HG03060 (cell line): Measurements from ENCODE around the gene SREBF2.

Experiments
- ATAC-seq: cut with Tn5 transposase; IDR thresholded peaks from one replicate; pipeline ENCODE4 v1.9.1; 2021; ENCODE audit warnings: low read depth, moderate number of reproducible peaks; ENCODE audit not compliant: unreplicated experiment

SREBF2 gene

DNA sequence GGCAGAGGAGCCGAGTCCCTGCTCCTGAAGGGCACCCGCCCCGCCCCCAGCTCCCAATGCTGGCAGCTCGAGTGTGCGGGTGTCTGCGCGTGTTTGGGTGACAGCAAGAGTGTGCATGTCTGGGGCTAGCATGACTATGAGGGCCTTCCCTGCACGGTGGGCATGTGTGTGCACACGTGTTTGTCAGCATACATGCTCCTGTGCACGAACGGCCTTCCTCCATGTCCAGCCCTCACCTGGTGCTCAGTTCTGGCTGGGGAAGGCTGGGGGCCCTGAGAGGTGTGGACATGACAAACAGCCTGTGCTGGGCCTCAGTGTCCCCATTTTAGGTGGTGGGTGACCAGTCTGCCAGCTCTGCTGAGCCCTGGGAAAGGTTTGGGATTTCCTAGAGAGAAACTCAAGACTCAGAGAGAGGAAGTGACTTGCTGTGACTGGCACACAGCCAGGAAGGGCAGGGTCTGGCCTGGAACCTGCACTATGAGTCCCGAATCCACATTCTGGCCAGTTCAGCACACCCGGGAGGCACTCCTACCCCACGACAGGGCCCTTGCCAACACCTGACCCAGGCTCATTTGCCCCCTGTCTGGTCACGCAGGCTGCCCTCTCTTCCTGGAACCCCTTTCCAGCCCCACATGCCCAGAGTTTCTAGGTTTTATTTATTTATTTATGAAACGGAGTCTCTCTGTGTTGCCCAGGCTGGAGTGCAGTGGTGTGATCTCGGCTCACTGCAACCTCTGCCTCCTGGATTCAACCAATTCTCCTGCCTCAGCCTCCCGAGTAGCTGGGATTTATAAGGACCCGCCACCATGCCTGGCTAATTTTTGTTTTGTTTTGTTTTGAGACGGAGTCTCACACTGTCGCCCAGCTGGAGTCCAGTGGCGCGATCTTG lies 85.2 kb downstream of the SREBF2 start:
- ATAC-seq, result no peak

DNA sequence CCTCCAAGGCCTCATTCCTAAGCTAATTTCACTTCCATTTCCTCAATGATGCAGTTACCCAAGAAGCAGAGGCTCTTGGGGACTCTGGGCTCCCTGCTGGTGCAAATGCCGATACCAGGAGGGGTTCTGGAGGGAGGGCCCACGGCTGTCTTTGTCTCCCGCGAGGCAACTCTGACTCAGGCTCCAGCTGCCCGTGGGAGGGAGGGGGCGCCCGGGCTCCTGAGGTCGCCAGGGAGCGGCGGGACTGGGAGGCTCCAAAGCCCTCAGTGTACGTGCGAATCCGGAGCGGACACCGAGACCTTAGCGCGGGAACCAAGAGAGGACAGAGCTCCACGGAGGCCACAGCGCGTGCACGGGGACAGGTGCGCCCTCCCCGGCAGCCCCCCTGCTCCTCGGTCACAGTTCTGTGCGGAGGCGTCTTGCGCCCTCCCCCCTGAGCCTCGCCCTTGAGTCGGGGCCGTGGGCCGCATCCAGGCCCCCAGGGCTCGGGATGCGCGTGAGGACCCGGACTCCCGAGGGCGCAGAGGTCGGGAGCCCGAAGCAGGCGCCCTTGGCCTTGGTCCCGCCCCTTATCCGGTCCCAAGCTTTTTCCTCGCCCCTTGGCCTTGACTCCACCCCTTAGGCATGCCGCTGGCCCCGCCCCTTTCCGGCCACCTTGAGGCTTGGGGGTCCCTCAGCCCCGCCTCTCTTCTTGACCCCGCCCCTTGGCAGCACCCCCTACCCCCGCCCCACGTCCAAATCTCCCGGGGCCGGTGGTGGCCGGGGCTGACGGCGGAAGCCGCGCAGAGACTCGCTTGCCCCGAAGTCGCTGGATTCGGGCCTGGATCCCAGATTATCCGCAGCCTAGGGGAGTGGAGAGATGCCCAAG lies 86.7 kb downstream of the SREBF2 start:
- ATAC-seq, result no peak

DNA sequence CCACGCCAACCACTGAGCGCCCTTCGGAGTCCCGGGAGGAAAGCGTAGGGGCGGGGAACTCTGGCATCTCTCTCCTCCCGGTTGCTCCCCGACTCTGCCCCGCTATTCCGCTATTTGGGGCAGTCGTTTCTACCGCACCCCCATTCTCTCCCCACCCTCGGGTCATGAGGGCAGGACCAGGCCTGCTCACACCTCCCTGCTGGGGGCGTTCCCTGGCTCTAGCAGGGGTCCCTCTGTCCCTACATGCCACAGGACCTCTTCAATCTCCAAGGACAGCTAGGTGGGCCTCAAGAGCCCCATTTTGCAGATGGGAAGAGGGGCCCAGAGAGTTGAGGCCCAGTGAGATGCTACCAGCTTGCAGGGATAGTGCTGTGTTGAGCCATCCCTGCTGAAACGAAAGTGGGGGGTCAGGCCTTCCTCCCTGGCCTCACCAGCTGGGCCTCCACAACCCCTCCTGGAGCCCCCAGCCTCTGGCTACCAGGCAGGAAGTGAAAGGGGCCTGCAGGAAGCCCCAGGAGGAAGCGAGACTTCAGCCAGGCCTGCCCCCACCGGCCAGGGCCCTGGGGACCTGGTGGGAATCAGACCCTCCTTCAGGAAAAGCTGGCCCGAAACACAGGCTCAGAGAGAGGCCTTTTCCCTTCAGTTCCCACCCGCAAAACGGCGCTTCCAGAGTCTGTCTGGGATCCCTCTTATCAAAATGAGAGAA lies 87.5 kb downstream of the SREBF2 start:
- ATAC-seq, result no peak

DNA sequence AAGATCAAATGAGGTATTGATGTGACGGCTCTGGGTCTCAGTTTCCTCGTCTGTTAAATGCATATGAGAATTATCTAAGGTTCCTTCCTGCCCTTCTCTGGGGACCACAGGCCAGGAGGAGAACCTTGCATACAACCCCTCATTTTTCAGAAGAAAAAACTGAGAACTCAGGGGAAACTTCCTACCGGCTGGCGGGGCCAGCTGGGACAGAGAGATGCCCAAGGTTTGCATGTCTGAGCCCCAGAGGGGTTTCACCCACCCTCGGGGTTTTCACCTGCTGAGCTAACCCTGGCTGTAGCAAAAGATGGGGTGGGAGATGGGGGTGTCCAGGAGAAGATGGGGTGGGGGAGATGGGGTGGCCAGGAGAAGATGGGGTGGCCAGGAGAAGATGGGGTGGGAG lies 89.4 kb downstream of the SREBF2 start:
- ATAC-seq, result no peak

DNA sequence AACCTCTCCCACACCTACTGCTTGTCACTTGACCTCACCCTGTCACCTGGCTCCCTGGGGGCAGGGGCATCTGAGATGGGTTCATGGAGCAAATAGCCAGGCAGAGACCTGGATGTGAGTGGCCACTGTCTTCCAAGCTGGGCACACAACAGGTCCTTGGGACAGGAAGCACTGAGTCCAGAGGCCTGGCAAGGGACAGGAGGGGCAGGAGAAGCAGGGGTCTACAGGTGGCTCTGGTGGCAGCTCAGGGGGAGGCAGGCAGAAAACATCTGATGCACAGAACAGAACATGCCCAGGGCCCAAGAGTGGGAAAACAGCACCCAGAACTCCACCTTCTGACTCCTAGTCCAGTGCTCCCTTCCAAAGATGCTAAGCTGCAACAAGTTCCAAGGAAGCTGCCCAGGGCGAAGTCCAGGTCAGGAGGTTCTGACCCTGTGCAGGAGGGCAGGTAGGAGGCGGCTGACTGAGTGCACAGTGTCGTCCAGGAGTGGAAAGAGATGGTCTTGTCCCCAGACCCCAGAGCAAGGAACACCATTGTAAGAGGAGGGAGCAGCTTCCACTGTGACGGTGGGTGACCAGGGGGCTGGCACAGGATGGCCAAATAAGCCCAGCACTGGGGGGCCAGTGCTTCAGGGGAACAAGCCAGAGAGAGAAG lies 90.2 kb downstream of the SREBF2 start:
- ATAC-seq, result no peak

DNA sequence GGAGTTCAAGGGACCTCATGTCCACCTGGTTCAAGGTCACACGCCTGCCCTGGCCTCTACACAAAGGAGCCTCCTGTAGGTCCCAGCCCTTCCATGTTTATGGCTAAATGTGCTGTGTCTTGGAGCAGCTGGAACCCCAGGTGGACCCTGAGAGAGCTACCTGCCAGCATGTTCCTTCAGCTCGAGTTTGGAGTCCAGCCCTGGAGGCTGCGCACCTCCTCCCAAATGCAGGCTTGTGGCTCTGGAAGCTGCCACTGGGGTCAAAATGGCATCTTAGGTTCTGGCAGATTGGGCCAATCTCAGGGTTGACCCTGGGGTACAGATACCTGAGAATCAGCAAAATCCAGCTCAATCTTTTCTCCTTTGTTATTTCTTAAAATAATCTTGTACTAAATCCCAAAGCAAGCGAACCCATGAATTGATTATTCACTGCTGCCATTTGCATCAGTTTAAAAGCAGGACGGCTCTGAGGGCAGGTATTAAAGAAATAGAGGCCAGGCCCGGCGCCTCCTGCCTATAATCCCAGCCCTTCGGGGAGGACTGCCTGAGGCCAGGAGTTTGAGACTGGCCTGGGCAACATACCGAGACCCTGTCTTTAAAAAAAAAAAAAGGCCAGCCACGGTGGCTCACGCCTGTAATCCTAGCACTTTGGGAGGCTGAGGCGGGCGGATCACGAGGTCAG lies 90.8 kb downstream of the SREBF2 start:
- no peak for ATAC-seq

DNA sequence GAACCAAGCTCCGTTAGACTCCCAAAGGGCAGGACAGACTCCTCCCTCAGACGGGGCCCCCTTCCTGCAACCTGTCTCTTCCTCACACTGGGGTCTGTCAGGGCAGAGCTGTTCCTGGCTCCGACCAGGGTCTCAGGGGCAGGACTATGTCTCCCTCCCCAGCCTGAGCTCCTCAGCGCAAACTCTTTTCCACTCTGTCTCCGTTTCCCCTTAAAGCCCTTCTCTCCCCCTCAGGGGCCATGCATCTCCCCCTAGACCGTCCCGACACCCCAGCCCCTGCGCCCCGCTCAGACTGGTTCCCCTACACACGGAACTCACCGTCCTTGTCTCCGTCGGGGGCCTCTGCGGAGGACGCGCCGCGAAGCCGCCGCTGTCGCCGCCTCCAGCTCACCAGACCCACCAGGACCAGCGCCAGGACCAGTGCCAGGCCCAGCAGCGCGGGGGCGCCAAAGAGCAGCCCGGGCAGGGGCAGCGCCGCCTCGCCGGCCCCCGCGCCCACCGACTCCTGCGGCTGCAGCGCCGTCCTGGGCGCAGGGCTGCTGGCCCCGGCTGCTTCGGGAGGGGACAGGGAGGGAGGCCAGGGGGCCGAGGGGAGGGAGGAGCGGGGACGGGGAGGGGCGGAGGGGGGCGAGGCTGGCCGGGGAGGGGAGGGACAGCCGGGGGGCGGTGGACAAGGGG lies 93.0 kb downstream of the SREBF2 start:
- ATAC-seq, result no peak

DNA sequence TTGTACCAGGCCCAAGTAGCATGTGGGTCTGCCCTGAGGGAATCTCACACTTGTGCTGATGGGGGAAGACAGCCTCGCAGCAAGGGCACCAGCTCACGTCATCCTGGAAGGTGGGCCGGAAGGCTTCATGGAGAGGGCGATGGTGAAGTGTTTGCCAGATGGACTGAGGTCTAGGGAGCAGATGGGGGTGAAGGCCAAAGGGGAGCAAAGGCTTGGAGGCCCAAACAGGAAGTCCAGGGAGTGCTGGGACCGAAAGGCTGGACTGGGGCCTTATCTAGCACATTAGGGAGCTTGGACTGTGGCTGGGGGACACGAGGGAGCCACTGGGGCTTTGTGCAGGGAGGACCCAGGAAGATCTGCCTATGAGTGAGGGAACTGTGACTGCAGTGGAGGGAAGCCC lies 94.9 kb downstream of the SREBF2 start:
- no peak for ATAC-seq

DNA sequence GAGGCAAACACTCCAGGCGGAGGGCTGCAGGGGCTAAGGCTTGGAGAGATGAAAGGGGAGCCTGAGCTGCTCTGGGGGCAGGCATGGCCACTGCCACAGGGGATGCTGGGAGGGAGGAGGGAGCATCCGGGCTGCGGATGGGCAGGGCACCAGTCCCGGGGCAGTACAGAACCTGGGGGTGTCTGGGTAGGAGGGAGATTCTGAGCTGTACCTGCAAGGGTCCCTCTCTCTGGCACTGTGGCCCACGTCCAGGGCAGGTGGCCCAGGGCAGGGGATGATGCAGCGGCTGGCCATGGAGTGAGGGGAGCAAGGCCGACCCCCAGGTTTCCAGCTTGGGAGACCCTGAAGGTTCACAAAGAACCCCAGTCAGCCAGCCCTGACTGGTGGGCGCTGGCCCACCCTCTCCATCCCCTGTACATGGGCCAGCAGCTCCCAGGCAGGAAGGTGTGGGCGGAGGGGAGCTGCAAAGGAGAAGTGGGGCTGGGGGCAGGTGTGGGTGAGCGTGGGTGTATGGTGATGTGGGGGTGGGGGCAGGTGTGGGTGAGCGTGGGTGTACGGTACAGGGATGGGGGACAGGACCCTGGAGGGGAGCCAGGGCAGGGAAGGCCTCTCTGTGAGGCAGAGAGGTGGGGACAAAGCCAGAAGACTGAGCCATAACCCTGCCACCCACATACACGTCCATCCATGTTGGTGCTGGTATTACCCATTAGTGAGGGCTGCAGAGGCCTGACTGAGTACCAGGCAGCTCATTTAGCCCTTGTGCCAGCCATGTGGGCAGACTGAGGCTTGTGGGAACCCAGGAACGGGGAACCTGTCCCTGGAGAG lies 95.9 kb downstream of the SREBF2 start:
- no peak for ATAC-seq

DNA sequence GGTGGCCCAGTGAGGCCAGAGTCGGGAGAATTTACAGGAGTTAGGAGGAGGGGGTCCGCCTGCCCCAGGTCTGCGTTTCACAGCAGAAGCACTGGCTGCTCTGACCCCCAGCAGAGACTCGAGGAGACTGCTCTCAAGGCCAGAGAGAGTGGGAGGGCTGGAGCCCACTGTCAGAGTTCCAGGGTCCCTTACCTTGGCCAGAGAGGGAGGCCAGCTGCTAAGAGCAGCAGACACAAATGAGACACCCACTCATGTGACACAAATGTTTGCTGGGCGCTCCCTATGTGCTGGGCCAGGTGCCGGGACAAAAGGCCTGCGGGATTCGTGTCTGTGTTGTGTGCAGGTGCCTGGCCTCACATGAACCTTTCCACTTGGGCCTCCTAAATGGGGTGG lies 96.5 kb downstream of the SREBF2 start:
- no peak for ATAC-seq

DNA sequence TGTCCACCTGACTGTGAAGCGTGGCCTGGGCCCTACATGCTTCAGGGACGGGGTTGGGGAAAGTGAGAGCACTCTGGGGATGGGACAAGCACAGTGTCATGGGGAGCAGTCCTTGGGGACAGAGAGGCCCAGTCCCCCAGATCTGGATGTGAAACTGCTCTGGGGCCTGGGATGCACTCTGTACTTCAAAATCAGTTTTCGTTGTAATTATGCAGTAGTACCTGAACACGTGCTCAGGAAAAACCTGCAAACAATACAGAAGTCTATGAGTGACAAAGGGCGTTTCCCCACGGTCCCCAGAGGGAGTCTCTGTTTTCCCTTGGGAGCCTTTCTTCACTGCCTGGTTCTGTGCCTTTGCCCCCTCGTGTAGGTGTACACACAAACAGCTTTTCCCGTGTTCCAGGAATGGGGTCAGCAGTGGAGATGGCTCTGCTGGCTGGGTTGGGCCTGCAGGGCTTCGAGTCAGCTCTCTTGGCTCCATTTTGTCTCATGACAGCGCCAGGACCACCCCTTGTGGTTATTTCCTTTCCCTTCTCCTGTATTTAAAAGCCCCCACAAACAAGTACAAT lies 98.9 kb downstream of the SREBF2 start:
- no peak for ATAC-seq

DNA sequence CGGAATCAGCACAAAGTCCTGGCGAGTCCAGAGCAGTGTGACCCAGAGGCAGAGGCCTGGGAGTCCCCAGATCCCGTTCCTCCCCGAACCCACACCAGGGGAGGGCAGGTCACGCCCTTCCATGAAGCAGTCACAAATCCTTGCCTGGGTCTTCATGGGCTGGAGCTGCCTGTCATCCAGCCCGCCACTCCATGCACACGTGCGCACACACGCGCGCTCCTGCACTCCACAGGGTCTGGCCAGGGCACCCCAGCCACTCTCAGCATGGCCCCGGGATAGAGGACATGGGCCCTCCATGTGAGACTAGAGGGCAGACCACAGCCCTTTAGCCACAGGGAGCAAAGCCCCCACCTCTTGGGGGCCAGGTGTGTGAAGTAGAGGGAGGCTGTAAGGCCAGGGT lies 99.4 kb downstream of the SREBF2 start:
- no peak for ATAC-seq

DNA sequence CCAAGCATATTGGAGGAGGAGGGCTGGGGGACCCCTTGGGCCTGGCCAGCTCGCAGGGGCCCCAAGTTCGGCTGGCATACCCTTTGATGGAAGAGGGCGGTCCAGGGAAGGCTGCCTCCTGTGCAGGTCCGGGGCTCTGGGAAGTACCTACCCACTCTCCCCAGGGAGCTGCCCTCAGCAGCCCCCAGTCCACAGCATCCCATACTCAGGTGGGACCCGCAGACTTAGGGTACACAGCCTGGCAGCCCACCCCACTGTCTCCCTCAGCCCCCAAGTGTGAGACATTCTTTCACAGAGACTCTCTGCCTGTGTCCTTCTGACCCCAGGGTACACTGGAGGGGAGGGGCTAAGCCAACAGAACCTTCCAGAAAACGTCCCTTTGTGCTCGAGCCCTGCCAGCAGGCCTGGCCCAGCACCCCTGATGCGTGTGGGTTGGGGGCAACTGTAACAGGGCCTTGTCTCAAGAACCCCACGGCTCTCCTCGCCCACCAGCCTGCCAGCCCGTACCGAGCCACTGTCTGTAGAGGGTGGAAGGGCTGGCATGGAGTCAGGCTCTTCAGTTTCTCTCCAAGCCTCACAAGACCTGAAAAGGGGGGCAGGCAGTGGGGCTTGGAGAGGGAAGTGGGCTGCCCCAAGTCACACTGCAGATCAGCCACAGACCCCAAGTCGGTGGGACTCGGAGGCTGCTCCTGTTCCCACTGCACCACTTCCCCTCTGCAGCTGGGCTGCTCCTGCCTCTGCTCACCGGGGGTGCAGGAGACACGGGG lies 100.7 kb downstream of the SREBF2 start:
- ATAC-seq, result no peak

DNA sequence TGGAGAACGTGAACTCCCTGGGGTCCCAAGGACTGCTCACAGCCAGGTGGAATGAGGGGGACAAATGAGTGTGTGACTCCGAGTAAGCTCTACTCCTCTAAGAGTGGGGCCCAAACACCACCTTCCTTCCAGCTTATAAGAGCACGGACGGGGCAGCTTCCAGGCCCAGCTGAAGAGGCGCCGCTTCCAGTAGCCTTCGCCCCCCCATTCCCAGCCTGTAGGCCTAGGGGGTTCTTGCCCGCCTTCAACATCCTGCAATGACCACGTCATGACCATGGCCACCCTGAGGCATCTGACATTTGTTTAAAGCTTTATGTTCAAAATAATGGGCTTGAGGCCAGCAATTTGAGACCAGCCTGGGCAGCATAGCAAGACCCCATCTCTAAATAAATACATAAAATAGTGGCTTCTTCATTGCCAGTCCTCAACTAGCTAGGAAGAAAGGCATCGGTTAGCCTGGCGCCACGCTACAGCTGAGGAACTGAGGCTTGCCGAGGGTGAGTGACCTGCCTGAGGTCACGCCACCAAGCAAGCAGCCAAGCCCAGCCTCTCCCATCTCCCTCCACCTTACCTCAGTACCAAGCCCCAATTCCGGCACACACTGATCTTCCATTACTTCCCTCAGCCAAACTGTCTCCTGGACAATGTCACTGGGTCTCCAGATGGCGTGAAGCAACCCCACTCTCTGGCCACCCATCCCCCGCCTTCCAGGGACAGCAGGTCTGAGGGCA lies 101.5 kb downstream of the SREBF2 start:
- ATAC-seq, result no peak

DNA sequence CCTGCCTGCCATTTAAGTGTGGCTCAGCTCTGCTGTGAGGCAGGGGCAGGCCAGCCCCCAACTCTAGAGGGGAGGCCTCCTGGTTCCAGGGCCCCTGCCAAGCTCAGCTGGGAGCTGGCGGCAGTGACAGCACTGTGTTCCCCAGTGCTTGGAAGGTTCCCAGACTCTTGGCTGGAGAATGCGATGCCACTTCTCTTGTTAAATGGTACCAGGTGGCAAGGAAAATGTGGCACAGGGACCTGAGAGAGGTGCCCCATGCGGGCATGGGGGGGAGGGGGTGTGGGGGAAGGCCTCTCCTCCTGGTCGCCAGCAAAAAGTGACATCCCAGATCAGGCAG lies 102.1 kb downstream of the SREBF2 start:
- no peak for ATAC-seq

DNA sequence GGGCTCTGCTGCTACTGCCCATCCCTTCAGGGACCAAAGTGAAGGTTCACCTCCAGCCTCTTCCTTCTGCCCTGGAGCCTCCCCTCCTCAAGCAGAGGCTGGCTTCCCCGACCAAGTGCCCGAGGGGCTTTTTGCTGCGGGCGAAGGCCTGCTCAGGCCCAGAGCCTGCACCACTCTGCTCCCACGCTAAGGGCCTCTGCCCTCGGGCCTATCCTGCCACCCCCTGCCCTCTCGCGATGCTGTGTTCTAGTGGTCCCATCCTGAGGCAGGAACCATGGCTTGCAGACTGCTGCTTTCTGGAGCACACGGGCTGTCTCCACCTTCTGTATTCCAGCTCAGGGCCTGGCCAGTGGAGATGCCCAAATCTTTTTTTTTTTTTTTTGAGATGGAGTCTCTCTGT lies 102.6 kb downstream of the SREBF2 start:
- ATAC-seq, result no peak

DNA sequence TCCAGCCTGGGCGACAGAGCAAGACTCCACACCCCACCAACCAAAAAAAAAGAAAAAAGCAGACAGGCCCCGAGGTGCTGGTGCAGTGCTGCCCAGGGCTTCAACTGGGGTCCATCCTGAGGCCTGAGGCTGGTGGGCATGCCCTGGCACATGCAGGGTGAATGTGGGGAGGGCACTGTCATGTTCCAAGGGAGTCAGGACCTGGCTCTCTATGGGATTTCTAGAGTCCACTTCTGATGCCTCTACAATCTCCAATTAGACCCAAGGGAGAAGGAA lies 103.9 kb downstream of the SREBF2 start:
- no peak for ATAC-seq
